Superior temporal gyrus (tissue), 1 donor: Measurements from ENCODE around the gene ADGRL3.
"Not testable (repeated sequence)": the region's sequence is repeated elsewhere in the genome, so short reads cannot be mapped to it uniquely, and the experiment has no call there.

Experiments used
- DNase-seq: peaks from one replicate; pipeline ENCODE4 v3.0.0-alpha.2; 2016; ENCODE audit errors: extremely low spot score

ADGRL3 gene

DNA sequence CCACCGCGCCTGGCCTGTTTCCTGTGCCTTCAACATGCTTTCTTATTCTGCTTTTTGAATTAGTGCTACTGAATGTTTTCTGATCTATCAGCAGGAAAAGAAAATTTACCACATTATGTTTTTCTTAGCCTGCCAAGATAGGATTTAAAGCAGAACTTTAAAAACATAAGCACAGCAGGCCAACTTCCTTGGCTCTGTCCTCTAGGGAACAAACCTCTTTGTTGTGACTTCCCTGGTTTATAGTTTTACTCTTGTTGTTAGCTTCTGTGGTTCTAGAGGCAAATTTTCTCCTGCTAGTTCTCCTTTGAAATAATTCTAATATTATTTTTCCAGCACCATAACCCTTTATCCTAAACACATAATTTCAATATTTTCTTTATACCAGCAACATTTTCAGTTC, 605.1 kb downstream of the ADGRL3 start:
- DNase-seq = no peak

DNA sequence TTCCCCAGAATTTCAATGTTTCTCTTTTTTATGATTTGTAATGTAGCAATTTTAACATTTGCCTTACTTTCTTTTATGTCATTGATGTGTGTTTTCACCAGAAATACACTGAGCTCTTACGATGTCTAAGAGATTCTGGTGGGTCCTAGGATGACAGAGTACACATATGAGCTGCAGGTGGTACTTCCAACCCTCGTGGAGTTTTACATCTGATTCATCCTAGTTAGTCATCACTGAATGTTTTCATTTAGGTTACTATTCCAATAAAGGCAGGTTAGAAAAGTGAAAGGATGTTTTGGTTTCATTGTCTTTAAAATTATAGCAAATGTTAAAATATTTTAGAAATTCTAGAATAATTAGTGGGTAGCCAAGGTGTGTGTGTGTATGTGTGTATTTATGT, 605.9 kb downstream of the ADGRL3 start:
- no peak for DNase-seq

DNA sequence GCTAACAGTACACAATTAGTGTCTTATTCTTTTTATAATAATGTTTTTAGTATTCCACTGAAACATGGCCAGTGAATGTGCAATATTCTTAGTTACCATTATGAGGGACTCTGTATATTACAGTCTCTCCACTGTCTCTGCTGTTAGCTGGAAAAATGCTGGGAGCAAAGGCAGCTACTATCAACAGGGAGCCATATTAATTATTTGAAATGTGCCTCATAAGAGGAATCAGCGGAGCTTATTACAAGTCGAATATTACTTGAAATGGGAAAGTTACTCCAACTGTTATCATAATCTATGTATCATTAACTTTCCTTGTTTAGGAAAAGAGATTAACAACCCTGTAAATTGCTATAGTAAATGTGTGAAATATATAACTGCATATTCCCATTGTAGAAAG, 612.0 kb downstream of the ADGRL3 start:
- DNase-seq = no peak

DNA sequence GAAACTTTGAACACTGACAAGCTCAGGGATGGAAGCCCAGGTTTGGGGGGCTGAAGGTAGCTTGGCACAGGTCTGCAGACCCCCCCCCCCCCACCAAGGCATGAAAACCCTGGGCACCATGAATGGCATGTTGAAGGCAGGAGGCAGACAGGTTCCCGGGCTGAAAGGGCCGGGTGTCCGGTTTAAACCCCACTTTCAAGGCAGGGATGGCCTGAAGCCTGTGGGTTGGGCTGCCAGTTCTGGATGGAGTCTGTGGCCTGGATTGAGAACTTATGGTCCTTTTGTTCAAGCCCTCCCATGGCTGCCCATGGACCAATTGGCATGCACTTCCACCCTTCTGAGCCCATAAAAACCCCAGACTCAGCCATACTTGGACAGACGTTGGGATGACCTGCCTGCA, 616.9 kb downstream of the ADGRL3 start:
- DNase-seq = no peak

- no peak for DNase-seq
Observed at GRCh38 chr4:61820136-61820535, 620.0 kb downstream of the ADGRL3 start.

DNA sequence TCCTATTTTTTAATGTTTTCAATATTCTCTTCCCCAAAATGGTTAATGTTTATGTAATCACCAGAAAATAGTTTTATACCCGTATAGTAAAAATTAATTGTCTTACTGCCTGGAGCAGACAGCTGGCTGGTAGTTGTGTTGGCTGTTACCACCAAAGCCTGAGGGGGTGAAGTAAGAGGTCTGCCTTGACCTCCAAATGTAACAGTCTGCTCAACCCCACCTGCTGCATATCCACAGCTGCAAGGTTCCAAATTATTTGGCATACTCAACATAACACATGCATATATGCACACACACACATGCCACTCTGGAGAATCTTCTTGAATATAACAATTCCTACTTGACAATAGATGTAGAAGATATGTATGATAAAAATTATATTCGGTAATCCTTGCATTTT, 624.3 kb downstream of the ADGRL3 start:
- DNase-seq = no peak

DNA sequence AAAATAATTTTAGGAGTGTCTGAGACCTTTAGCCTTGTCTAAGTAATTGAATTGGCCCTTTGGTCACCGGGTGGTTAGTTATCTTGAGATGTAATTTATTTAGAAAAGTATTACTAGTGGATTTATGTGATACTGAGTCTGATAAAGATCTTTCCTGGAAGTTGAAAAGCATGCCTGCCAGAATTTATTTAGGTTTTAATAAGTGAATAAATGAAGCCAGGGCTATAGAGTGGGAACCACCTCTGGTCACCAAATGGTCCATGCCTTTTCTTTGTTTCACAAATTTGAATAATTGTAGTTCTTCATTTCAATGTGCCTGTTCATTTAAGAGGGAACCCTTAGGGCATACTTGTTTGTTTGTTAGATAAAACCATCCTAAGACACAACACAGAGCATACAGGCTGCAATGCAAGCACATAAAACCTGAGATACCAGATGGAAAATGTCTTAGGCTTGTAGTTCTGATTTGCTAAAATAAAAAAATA, 627.8 kb downstream of the ADGRL3 start:
- DNase-seq = no peak

- DNase-seq = no peak
Observed at GRCh38 chr4:61828960-61829359, 628.8 kb downstream of the ADGRL3 start.

- no peak for DNase-seq
Observed at GRCh38 chr4:61831987-61832386, 631.9 kb downstream of the ADGRL3 start.

- DNase-seq = no peak
Observed at GRCh38 chr4:61837395-61837794, 637.3 kb downstream of the ADGRL3 start.

DNA sequence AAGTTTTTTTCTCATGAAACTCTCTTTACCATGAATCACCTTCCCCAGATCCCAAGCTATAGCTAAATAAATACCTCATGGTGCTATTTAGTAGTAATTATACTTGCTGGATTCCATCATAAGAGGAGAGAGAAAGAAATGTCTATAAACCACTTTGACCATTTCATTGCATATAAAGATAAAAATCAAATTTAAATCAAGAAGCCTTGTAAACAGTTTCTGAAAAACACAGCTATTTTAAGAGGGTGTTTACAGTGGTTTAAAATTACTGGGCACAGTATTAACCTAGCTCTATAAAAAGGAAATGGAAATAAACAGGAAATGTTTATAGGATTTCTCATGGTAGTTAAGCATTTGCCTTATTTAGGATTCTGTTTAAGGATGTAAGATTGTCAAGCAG, 637.9 kb downstream of the ADGRL3 start:
- DNase-seq = no peak

GRCh38 chr4:61841714-61842113, 641.6 kb downstream of the ADGRL3 start:
- DNase-seq = no peak

DNA sequence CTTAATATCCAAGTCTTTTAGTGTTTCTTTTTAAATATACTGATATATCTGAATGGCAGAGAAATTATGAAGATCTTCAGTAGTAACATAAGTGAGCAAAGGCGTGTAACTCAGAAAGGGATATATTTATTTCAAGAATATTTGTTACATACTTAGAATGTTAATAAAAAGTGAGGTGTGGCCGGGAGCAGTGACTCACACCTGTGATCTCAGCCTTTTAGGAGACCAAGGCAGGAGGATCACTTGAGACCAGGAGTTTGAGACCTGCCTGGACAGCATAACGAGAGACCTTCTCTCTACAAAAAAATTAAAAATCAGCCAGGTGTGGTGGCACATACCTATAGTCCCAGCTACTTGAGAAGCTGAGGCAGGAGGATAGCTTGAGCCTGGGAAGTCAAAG, 651.0 kb downstream of the ADGRL3 start:
- no peak for DNase-seq

- DNase-seq = not testable (repeated sequence)
Observed at GRCh38 chr4:61852105-61852504, 652.0 kb downstream of the ADGRL3 start.

- DNase-seq = no peak
Observed at GRCh38 chr4:61853041-61853440, 652.9 kb downstream of the ADGRL3 start.

DNA sequence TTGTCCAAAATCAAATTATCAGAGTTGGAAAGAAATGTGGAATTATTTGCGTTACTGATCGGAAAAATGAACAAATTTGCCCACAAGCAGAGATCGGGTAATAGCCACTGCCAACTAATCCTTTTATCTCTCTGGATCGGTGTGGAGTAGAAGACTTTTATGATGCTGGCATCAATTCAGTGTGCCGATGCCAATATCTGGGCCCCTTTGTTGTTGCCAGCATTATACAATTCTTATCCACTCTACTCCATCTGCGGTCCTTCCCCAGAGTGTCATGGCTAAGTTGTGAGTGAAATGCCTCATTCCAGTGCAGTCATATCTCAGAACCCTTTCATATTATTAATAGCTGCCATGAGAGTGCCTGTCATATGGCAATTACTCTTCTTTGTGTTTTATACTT, 660.2 kb downstream of the ADGRL3 start:
- DNase-seq = no peak

- no peak for DNase-seq
Observed at GRCh38 chr4:61864286-61864685, 664.2 kb downstream of the ADGRL3 start.

DNA sequence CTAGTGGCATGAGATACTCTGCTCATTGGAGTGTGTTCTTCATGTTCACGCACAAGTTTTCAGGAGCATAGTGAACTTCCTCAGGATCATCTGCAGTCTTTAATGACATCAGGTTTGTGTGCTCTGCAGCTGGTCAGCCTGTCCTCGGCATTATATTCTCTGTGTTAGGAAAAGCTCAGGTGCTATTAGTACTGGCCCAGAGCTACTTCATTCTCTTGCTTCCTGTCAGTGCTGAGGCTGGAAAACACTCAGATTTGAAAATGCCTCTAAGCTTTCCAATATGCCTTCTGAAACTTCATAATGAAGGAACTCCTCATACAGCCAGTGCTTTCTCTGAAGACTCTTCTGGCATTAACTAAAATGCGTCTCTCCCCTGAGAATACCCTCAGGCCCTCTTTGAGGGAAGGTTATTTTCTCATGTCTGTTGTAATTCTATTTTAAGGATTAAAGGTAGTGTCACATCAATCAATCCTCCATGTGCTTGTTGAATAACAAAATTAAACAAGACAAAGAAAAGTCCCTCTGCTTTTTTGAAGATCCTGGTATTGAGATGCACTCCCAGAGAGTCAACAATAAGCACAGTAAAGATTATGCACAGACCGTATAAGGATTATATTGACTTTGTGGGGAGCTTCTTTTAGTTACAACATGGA, 666.4 kb downstream of the ADGRL3 start:
- DNase-seq = no peak

- DNase-seq = no peak
Observed at GRCh38 chr4:61872983-61873382, 672.9 kb downstream of the ADGRL3 start.

- DNase-seq = no peak
Observed at GRCh38 chr4:61877266-61877665, 677.1 kb downstream of the ADGRL3 start.

DNA sequence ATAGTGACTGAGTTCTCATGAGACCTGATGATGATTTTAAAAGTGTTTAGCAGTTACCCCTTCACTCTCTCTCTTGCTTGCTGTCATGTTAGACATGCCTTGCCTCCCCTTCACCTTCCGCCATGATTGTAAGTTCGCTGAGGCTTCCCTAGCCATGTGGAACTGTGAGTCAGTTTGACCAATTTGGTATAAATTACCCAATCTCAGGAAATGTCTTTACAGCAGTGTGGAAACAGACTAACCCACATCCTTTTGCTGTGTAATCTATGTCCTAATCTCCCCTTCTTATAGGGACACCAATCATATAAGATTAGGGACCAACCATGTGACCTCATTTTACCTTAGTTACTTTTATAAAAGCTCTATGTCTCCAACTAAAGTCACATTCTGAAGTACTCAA, 677.8 kb downstream of the ADGRL3 start:
- no peak for DNase-seq

DNA sequence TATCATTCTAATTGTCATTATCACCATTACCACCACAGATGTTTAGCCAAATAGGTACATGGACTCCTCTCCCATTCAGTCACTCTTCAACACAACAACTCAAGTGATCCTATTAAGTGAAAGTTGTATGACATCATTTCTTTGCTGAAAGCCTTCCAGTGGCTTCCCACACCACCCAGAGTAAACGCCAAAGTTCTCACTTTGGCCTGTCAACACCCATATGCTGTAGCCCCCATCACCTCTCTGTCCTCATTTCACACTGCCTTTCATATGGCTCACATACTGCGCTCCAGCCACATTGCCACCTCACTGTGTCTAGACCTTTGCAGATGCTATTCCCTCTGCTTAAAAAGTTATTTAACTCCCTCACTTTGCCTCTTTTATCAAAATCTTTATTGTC, 682.3 kb downstream of the ADGRL3 start:
- DNase-seq = no peak

- no peak for DNase-seq
Observed at GRCh38 chr4:61886131-61886530, 686.0 kb downstream of the ADGRL3 start.

- DNase-seq = no peak
Observed at GRCh38 chr4:61889117-61889516, 689.0 kb downstream of the ADGRL3 start.
